ENCODE data around the gene EVC.

Gene EVC

DNA sequence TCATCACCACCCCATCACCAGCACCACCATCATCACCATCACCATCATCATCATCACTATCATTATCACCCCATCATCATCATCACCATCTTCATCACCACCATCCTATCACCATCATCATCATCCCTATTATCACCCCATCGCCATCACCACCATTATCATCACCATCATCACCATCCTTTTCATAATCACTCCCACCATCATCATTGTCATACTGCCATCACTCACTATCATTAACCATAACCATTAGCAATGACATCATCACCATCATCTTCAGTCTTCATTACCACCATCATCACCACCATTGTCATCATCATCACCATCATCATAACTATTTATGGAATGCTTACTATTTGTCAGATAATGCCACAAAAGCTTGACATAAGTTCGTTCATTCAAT lies 146.2 kb downstream of the EVC start:
- DNase-seq = no peak

DNA sequence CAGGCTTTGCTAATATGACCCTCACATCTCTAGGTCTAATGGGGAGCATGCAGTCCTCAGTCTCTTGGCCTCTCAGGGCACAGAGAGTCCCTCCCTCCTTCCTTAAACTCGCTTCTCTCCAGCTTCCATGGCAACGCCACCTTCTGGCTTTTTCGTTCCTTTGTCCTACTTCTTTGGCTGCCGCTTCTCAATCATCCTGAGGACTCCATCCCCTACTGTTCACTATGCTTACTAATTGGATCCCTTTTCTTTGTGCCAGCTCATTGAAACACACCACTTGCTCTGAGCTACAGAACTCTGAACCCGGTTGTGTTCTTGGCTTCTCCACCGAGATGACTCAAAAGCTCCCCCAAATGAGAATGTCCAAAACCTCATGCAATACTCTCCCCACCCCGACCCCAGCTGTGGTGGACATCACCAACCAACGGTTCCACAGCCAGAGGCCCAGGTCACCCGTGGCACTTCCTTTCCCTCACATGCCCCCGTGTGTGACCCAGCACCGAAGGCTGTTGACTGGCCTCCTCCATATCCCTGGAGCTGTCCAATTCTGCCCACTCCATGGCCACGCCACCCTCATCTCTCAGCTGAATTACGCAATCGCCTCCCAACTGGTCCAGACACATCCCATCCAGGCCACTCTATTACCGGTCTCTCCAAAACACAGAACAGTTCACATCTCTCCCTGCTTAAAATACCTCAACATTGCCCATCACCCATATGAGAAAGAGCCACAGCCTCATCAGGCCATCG lies 147.2 kb downstream of the EVC start:
- no peak for DNase-seq

DNA sequence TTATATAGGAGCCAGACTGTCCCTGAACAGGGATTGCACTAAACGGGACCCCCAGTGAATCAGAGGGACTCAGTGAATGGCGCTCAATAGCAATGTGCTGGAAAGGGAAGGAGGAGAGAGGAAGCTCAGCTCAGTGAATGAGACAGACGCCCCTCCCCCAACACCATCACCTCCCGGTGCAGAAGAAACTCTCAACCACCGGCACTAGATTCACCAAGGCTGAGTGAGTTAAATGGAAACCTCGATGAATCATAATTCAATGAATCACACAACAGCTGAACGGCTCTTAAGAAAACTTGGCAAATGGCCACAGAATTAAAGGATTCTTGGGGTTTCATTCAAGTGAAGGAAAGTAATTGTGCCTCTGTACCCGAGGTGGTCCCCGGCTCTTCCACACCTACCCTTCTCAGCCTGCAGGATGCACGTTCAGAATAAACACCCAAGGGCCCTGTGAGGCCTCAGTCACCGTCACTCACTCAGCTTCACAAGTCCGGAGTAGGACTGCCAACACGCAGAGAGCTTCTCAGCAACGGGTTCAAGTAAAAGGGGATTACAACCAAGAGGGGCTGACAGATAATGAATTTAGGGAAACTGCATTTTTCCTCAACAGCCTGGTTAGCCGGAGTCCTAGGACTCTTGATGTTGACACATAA lies 152.6 kb downstream of the EVC start:
- no peak for DNase-seq
